ENCODE measurements around the gene MYLK.

The MYLK gene

GRCh38 chr3:123877965-123878364, 6.2 kb downstream of the MYLK start:
- DNase-seq (ENCODE audit: low read depth), result no peak

- DNase-seq (ENCODE audit: low read depth), result no peak
These were observed 6.7 kb downstream of the MYLK start for GRCh38 chr3:123877466-123877865.

- no peak for DNase-seq (ENCODE audit: low read depth)
These were observed 7.3 kb downstream of the MYLK start for GRCh38 chr3:123876858-123877257.

- no peak for DNase-seq (ENCODE audit: low read depth)
These were observed 11.5 kb downstream of the MYLK start for GRCh38 chr3:123872621-123873020.

DNA sequence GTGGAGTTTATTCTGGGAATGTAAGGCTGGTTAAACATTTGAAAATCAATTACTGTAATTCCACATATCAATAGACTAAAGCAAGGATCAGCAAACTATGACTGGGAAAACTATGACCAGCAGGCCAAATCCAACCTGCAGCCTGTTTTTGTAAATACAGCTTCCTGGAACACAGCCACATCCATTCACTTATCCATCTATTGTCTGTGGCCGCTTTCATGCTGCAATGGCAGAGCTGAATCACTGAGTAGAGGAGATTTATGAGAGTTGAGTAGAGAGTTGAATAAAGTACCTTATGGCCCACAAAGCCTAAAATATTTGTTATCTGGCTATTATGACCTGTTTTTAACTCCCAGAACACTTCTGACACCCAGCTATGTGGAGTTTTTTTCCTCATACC, 12.2 kb downstream of the MYLK start:
- DNase-seq (ENCODE audit: low read depth), result no peak

DNA sequence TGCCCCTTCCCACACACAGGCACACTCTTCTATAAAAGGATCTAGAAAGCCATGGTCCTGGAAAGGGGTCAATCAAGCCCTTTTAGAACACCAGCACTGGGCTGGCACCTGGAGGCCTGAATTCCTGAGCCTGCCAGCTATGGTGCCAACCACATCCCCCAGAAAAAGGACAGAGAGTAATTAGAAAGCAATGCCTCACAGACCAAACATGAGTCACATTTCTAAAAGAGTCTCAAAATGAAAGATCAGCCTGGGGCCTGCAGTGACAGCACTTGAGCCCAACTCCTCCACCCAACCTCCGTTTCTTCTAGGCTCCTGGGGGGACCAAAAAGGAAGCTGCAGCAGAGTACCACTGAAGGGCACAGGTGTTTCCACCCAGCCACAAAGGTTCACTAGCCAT, 14.1 kb downstream of the MYLK start:
- DNase-seq (ENCODE audit: low read depth), result no peak

- DNase-seq (ENCODE audit: low read depth), result no peak
These were observed 15.0 kb downstream of the MYLK start for GRCh38 chr3:123869165-123869564.

DNA sequence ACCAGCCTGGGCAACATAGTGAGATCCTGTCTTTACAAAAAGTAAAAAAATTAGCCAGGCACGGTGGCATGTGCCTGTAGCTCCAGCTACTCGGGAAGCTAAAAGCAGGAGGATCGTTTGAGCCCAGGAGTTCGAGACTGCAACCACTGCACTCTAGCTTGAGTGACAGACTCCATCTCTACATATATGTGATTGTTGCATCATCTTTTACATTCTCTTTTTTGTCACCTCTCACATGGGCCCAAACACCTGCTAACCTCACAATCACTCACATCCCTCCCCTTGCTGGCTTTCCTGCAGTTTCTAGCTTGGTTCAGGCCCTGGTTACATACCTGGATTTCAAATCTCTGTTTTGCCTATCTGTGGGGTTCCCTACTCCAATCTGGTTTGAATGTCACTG, 19.4 kb downstream of the MYLK start:
- no peak for DNase-seq (ENCODE audit: low read depth)

DNA sequence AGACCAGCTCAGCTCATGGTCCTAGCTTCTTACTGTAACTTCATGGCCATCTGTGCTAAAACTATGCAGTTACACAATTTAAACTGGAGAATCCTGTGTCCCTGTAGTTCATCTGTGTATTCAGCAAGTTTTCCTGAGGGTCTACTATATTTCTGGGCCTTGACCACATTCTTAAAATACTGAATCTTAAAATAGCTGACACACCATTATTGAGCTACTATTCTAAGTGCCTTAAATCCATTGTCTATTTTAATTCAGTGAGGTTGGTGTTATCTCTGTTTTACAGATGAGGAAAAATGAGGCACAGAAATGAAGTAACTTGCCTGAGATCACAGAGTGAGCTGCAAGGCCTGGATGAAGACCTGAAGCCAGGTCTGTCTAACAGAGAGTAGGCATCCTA, 22.0 kb downstream of the MYLK start:
- no peak for DNase-seq (ENCODE audit: low read depth)

DNA sequence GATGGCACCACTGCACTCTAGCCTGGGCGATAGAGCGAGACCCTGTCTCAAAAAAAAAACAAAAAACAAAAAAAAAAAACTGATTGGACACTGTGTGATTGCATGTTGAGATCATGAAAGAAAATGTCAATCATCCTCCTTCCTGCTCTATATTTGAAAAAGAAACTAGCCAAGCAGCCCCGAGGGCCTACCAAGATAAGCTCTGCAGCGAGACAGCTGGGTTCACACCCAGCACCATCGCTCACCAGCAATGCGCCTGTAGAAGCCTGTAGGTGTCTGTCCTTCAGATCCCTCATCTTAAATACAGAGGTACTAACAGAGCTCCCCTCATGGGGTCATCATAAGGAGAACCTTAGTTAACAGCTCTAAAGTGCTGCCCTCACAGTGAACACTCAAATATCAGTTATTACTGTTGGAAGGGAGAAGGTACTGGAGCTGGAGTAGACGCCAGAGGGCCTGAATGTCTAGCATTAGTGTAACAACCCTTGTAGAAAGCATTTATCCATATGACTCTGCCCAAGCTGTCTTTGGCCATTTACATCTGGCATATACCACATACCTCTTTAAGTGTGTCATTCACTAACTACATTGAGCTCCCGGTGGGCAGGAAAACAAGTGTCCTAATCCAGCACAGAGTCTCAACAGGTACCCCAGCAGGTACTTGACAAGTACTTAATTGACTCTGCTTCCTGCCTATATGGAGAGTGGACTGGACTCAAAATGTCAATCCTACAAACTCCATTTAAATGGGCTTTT, 22.9 kb downstream of the MYLK start:
- no peak for DNase-seq (ENCODE audit: low read depth)

GRCh38 chr3:123859177-123859576, 25.0 kb downstream of the MYLK start:
- no peak for DNase-seq (ENCODE audit: low read depth)

GRCh38 chr3:123854905-123855304, 29.2 kb downstream of the MYLK start:
- DNase-seq (ENCODE audit: low read depth), result no peak

GRCh38 chr3:123853686-123854372, 30.3 kb downstream of the MYLK start:
- no peak for DNase-seq (ENCODE audit: low read depth)

- no peak for DNase-seq (ENCODE audit: low read depth)
These were observed 36.9 kb downstream of the MYLK start for GRCh38 chr3:123847209-123847608.

DNA sequence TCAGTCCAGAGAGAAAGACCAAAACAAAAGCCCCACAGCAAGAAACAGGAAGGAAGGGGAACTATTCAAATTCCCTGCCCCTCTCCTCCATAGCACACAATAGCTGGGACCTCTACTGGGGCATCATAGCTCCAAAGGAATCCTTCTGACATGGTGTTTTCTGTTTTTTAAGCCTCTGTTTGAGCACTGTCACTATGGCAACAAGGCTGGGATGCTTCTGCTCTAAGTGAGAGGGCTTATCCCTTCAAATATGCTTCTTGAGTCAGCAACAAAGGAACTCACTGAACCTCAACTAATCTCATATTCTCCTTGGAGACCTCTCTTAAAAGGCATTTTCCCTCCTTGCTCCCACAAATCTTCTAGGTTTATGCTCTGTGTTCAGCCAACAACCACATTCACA, 40.5 kb downstream of the MYLK start:
- DNase-seq (ENCODE audit: low read depth), result no peak

DNA sequence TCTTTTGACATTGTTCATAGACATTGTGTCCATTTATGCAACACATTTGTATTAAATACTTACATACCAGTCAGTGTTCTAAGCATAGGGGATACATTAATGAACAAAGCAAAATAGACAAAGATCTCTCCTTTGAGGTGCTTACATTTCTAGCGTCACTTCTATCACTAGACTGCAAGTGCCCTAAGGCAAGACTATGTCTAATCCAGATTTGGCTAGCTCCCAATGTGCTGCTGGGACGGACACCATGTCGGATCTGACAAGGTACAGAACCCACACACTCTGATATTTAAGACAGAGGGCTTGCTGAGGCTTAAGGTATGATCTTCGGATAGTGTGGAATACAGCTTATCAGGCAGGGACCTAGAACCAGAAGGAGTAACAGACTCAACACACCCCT, 41.4 kb downstream of the MYLK start:
- DNase-seq (ENCODE audit: low read depth), result no peak

DNA sequence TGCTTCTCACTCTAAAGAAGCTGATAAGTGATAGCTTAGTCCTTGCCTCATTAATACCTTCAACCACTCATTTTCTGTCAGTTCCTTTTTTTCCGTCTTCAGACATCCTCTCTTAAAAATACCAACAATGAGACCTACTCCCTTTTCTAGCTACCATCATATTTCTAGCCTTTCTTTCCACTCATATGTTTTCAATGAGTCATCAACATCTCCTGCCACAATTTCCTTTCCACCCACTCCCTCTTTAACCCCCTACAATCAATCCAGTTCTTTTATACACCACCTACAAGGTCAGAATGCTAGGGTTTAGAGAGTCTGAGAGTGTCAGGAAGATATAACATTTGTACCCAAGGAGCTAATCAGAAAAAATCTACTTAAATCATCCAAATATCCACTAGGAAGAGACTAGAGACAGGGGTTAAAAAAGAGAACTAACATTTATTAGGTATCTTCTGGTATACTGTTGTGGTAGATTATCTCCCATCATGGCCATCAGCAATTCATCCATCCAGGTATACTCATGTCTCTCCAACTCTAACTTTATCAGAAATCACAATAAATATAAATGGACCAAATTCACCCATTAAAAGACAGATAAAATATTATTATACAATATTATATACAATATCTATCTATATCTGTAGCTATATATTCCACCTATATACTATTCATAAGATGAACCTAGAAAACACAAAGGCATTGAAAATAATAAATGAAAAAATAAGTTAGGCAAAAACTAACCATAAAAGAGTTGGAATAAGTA, 42.5 kb downstream of the MYLK start:
- no peak for DNase-seq (ENCODE audit: low read depth)

- DNase-seq (ENCODE audit: low read depth), result no peak
These were observed 43.2 kb downstream of the MYLK start for GRCh38 chr3:123840961-123841360.

GRCh38 chr3:123837858-123838257, 46.3 kb downstream of the MYLK start:
- DNase-seq (ENCODE audit: low read depth), result no peak

DNA sequence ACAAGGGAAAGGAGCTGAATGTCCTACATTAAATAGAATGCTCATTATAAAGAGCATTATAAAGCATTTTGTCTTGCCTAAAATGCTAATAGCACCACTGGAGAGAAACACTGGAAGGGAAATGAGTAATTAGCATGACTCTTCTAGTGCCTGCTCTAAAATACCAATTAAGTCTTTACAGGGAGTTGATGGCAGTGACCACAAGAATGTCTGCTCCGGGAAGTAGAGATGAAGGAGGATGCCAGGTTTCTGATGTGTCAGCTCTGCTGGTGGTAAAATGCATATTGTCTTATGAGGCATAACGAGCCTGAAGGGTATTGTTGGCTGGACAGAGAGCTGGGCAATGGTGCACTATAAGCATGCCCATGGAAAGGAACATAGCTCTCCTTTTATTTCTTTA, 49.5 kb downstream of the MYLK start:
- DNase-seq (ENCODE audit: low read depth), result no peak

GRCh38 chr3:123833398-123833785, 50.7 kb downstream of the MYLK start:
- DNase-seq (ENCODE audit: low read depth), result no peak

DNA sequence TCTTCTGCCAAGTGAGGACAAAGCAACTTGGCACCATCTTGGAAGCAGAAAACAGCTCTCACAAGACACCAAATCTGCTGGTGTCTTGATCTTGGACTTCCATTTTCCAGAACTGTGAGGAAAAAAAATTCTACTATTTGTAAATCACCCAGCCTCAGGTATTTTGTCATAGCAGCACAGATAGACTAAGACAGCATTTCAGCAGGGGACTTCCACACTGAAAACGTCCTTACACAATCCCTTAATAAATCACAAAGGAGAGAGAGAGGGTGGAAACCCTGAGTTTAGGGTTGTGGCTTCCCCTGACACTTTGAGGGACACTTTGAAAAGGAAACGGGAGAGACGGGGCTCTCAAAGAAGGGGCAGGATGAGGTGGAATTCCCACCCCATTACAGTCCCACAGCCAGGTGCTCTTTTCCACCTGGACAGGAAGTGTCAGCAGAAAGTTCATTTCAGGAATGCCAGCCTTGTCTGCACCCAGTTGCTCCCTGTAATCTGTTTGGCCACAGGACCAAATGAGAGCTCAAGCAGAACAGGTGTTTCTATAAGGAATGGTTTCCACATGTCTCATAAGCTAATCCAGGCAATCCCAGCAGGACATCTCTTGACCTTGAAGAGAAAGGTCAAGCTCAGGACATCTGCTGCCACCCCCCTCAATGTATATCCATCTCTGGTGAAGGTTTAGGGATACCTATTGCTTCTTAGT, 51.3 kb downstream of the MYLK start:
- DNase-seq (ENCODE audit: low read depth), result no peak

GRCh38 chr3:123831420-123831819, 52.7 kb downstream of the MYLK start:
- no peak for DNase-seq (ENCODE audit: low read depth)

Measured in stimulated activated CD8-positive, alpha-beta memory T cell treated with anti-CD3 and anti-CD28 coated beads, Interleukin-15, amount 100 ng/mL, for 24 hours (primary cell).